Measurements from ENCODE around the gene SPTB. TPM values are rescaled to one million over a fixed set of nuclear protein-coding genes. Genes with fewer than 3 reads are reported as not detected.

The SPTB gene
- total and polyA plus RNA-seq, 2 experiments from 2014 or later: 1.1 to 1.7 TPM

- no peaks in the 10 kb centered on the region for H3K36me3 ChIP-seq (replicated peaks; ENCODE audit: insufficient read depth, low read depth)
- no peak overlapping the region for H2AFZ ChIP-seq
- WGBS (ENCODE audit: low lambda C conversion rate, missing lambda C conversion rate): 96% methylated on average over 5 of the region's 5 CpGs
- no peak for DNase-seq (ENCODE audit: low spot score)
- H3K9me2 ChIP-seq (replicated peaks; ENCODE audit: insufficient read depth): no peaks in the 10 kb centered on the region
- TF ChIP-seq EZH2 (IDR thresholded peaks at IDR 0.05; ENCODE audit: borderline replicate concordance) (no peak), EZH2phosphoT487 (IDR thresholded peaks at IDR 0.05; ENCODE audit: low read depth, severe bottlenecking, unreplicated experiment) (no peak), CTCF (IDR thresholded peaks at IDR 0.05; ENCODE audit: poor library complexity) (no peak)
- H4K20me1 ChIP-seq (ENCODE audit: insufficient read depth, poor library complexity, severe bottlenecking): no peaks in the 10 kb centered on the region
- no peak overlapping the region for H3K27ac ChIP-seq
- H3K4me2 ChIP-seq: no peak overlapping the region
- peaks cover 3% of the 10 kb centered on the region for H3K4me1 ChIP-seq (ENCODE audit: insufficient read depth)
- H3K79me2 ChIP-seq: no peaks in the 10 kb centered on the region
- H3K9me3 ChIP-seq (ENCODE audit: low read depth): no peaks in the 10 kb centered on the region
- no peaks in the 10 kb centered on the region for H3K27me3 ChIP-seq
- H3K4me3 ChIP-seq: no peak overlapping the region
Measured at GRCh38 chr14:64747327-64747726, 132.4 kb downstream of the SPTB start.

GRCh38 chr14:64746298-64747250 is 133.1 kb downstream of the SPTB start:
- no peak overlapping the region for H2AFZ ChIP-seq
- H3K79me2 ChIP-seq: no peaks in the 10 kb centered on the region
- no peaks in the 10 kb centered on the region for H4K20me1 ChIP-seq (ENCODE audit: insufficient read depth, poor library complexity, severe bottlenecking)
- H3K4me3 ChIP-seq: no peak overlapping the region
- no peaks in the 10 kb centered on the region for H3K9me3 ChIP-seq (ENCODE audit: low read depth)
- H3K9me2 ChIP-seq (replicated peaks; ENCODE audit: insufficient read depth): no peaks in the 10 kb centered on the region
- H3K36me3 ChIP-seq (replicated peaks; ENCODE audit: insufficient read depth, low read depth): no peaks in the 10 kb centered on the region
- TF ChIP-seq CTCF (IDR thresholded peaks at IDR 0.05; ENCODE audit: poor library complexity) (no peak), EZH2 (IDR thresholded peaks at IDR 0.05; ENCODE audit: borderline replicate concordance) (no peak), EZH2phosphoT487 (IDR thresholded peaks at IDR 0.05; ENCODE audit: low read depth, severe bottlenecking, unreplicated experiment) (no peak)
- no peak overlapping the region for H3K4me2 ChIP-seq
- no peak for DNase-seq (ENCODE audit: low spot score)
- H3K4me1 ChIP-seq (ENCODE audit: insufficient read depth): peaks cover 3% of the 10 kb centered on the region
- 89% methylated on average over 10 of the region's 12 CpGs for WGBS (ENCODE audit: low lambda C conversion rate, missing lambda C conversion rate)
- H3K27ac ChIP-seq: no peak overlapping the region
- H3K27me3 ChIP-seq: no peaks in the 10 kb centered on the region

- Histone ChIP-seq H3K79me2 (no peaks in the 10 kb centered on the region), H3K36me3 (replicated peaks; ENCODE audit: insufficient read depth, low read depth) (no peaks in the 10 kb centered on the region), H3K4me1 (ENCODE audit: insufficient read depth) (peaks cover 3% of the 10 kb centered on the region), H3K4me3 (no peak overlapping the region), H3K4me2 (no peak overlapping the region), H2AFZ (no peak overlapping the region), H3K27me3 (no peaks in the 10 kb centered on the region), H3K9me2 (replicated peaks; ENCODE audit: insufficient read depth) (no peaks in the 10 kb centered on the region), H4K20me1 (ENCODE audit: insufficient read depth, poor library complexity, severe bottlenecking) (no peaks in the 10 kb centered on the region), H3K27ac (no peak overlapping the region), H3K9me3 (ENCODE audit: low read depth) (no peaks in the 10 kb centered on the region)
- 58% methylated on average over 8 of the region's 8 CpGs for WGBS (ENCODE audit: low lambda C conversion rate, missing lambda C conversion rate)
- peak; percentile 29 for TF ChIP-seq CTCF (IDR thresholded peaks at IDR 0.05; ENCODE audit: poor library complexity)
- no peak for TF ChIP-seq EZH2phosphoT487 (IDR thresholded peaks at IDR 0.05; ENCODE audit: low read depth, severe bottlenecking, unreplicated experiment)
- no peak for DNase-seq (ENCODE audit: low spot score)
Measured at GRCh38 chr14:64745511-64746091, 134.1 kb downstream of the SPTB start.

Measured in hepatocyte (in vitro differentiated cells).